A673 (cell line): ENCODE results near the gene CCM2. TPM values are rescaled to one million over a fixed set of nuclear protein-coding genes. Genes with fewer than 3 reads are reported as not detected.
"Not testable (repeated sequence)": the region's sequence is repeated elsewhere in the genome, so short reads cannot be mapped to it uniquely, and the experiment has no call there.

Experiments
- BruUV-seq: library from RNA; stranded (reverse); fragments of 400-500 nt; replicated peaks from 2 replicates; lab custom pipeline; 2021; lab: Mats Ljungman, UMichigan
- CTCF ChIA-PET: fragments of 300-600 bp; sonication (Branson Sonifier 250); formaldehyde crosslinking; loops from one replicate; lab custom pipeline; 2022; ENCODE audit warnings: antibody characterized with exemption; lab: Charles Lee
- POLR2A ChIA-PET: fragments of 300-600 bp; sonication (Branson Sonifier 250); formaldehyde crosslinking; loops from one replicate; lab custom pipeline; 2022; ENCODE audit warnings: antibody characterized with exemption; ENCODE audit not compliant: low non-redundant PET; lab: Charles Lee
- DNase-seq: peaks from one replicate; pipeline ENCODE4 v3.0.0-alpha.2; 2015; ENCODE audit warnings: low spot score
- H3K27ac ChIP-seq: fragments of 200-600 bp; sonication (generic); 2 replicates; pipeline ENCODE4 v1.5.1; 2016; ENCODE audit warnings: mixed run types, low read depth, mild to moderate bottlenecking, mixed read lengths, antibody characterized with exemption, low read length; ENCODE audit not compliant: poor library complexity, severe bottlenecking
- H3K27me3 ChIP-seq: fragments of 200-600 bp; sonication (generic); replicated peaks from 2 replicates; pipeline ENCODE4 v1.6.1; 2017; ENCODE audit warnings: mixed run types, low read depth, mild to moderate bottlenecking, mixed read lengths, antibody characterized with exemption, low read length; ENCODE audit not compliant: insufficient read depth, poor library complexity
- H3K36me3 ChIP-seq: fragments of 200-600 bp; sonication (generic); 2 replicates; pipeline ENCODE4 v1.6.1; 2016; ENCODE audit warnings: mixed run types, mild to moderate bottlenecking, mixed read lengths, antibody characterized with exemption, low read length; ENCODE audit not compliant: insufficient read depth, poor library complexity, severe bottlenecking
- H3K4me1 ChIP-seq: fragments of 200-600 bp; sonication (generic); 2 replicates; pipeline ENCODE4 v1.6.1; 2017; ENCODE audit warnings: mixed run types, mild to moderate bottlenecking, mixed read lengths, antibody characterized with exemption, low read length; ENCODE audit not compliant: insufficient read depth, poor library complexity, severe bottlenecking
- H3K4me3 ChIP-seq: fragments of 200-600 bp; sonication (generic); 2 replicates; pipeline ENCODE4 v1.5.1; 2016; ENCODE audit warnings: low read depth, mixed run types, mild to moderate bottlenecking, mixed read lengths, low read length; ENCODE audit not compliant: poor library complexity, severe bottlenecking
- H3K9me3 ChIP-seq: fragments of 200-600 bp; sonication (generic); 2 replicates; pipeline ENCODE4 v1.6.1; 2016; ENCODE audit warnings: mixed run types, low read depth, mild to moderate bottlenecking, mixed read lengths, antibody characterized with exemption, low read length; ENCODE audit not compliant: poor library complexity, severe bottlenecking
- CTCF ChIP-seq: fragments of 300-800, 200-600 bp; sonication (generic); conservative IDR thresholded peaks from 2 replicates; pipeline ENCODE4 v1.5.1; 2017; ENCODE audit warnings: low read depth, mild to moderate bottlenecking, antibody characterized with exemption, low read length, moderate library complexity, mixed read lengths
- EZH2 ChIP-seq: fragments of 200-600 bp; sonication (generic); IDR thresholded peaks from 2 replicates; pipeline ENCODE4 v1.6.1; 2017; ENCODE audit warnings: borderline replicate concordance, low read depth, mild to moderate bottlenecking, mixed read lengths, antibody characterized with exemption, low read length; ENCODE audit not compliant: poor library complexity, severe bottlenecking
- intact Hi-C: fragments of 100-400 bp; cut with micrococcal nuclease; formaldehyde crosslinking; loops from one replicate; pipeline ENCODE4 v1.10.0; 2022; ENCODE audit not compliant: unreplicated experiment
- total RNA-seq: library from RNA; stranded (reverse); gene quantifications from 2 replicates; pipeline ENCODE4 v1.2.3, GENCODE V29; 2021

The CCM2 gene
- total RNA-seq, 1 experiment from 2014 or later, result 35.2 TPM

GRCh38 chr7:44988701-44989100, 11.3 kb upstream of the CCM2 start:
- Histone ChIP-seq H3K9me3 (no peaks in the 10 kb centered on the region), H3K36me3 (peaks cover 23% of the 10 kb centered on the region), H3K27me3 (no peaks in the 10 kb centered on the region), H3K4me3 (no peak overlapping the region), H3K27ac (no peak overlapping the region), H3K4me1 (peaks cover 25% of the 10 kb centered on the region)
- no peak for TF ChIP-seq CTCF
- TF ChIP-seq EZH2, result no peak
- POLR2A ChIA-PET, result no interaction called here
- no TSS peak for BruUV-seq
- DNase-seq, result no peak
- CTCF ChIA-PET, result no interaction called here
- intact Hi-C loops, result loop anchor here (10.0 kb wide), 1 partner anchor 134 kb away; no protein-coding TSS in a partner anchor

DNA sequence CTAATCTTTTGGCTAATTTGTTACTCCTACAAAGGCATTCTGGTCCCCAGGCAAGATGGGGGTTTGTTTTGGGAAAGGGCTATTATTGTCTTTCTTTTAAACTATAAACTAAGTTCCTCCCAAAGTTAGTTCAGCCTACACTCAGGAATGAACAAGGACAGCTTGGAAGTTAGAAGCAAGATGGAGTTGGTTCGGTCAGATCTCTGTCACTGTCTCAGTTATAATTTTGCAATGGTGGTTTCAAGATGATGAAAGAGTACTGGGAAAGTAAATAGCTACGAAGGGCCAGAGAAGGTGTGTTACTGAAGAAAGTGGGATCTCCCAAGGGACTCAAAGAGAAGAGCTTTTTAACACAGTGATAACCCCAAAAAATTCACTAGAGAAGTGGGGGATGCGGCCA, 10.9 kb upstream of the CCM2 start:
- ChIA-PET CTCF (no interaction called here), POLR2A (no interaction called here)
- H3K27ac ChIP-seq, result no peak overlapping the region
- peaks cover 23% of the 10 kb centered on the region for H3K4me1 ChIP-seq
- H3K4me3 ChIP-seq, result no peak overlapping the region
- TF ChIP-seq CTCF (no peak), EZH2 (no peak)
- peaks cover 19% of the 10 kb centered on the region for H3K36me3 ChIP-seq
- DNase-seq, result no peak
- no TSS peak for BruUV-seq
- no peaks in the 10 kb centered on the region for H3K9me3 ChIP-seq
- H3K27me3 ChIP-seq, result no peaks in the 10 kb centered on the region
- intact Hi-C loops, result loop anchor here (10.0 kb wide), 1 partner anchor 134 kb away; no protein-coding TSS in a partner anchor

GRCh38 chr7:44990109-44991023, 9.6 kb upstream of the CCM2 start:
- Histone ChIP-seq H3K27ac (peak overlapping the region; percentile 28), H3K9me3 (no peaks in the 10 kb centered on the region), H3K4me3 (no peak overlapping the region), H3K4me1 (peaks cover 12% of the 10 kb centered on the region), H3K36me3 (peaks cover 6% of the 10 kb centered on the region), H3K27me3 (no peaks in the 10 kb centered on the region)
- ChIA-PET POLR2A (no interaction called here), CTCF (no interaction called here)
- DNase-seq, result peak; percentile 55
- intact Hi-C loops, result no loop called here
- no TSS peak for BruUV-seq
- TF ChIP-seq CTCF (no peak), EZH2 (no peak)

GRCh38 chr7:44992004-44992795, 7.8 kb upstream of the CCM2 start:
- CTCF ChIA-PET, BruUV-seq, H3K36me3 ChIP-seq, H3K9me3 ChIP-seq, DNase-seq, intact Hi-C loops, H3K27me3 ChIP-seq, H3K4me3 ChIP-seq: not testable (repeated sequence)
- Histone ChIP-seq H3K4me1 (peaks cover 12% of the 10 kb centered on the region), H3K27ac (peak overlapping the region; percentile 28)
- POLR2A ChIA-PET, result interaction anchor here (0.7 kb wide), 2 partner anchors 20 to 656 kb away, joined by 3 to 4 read pairs; no protein-coding TSS in a partner anchor
